ENCODE data around the gene SPOCK3. TPM values are rescaled to one million over a fixed set of nuclear protein-coding genes. Genes with fewer than 3 reads are reported as not detected.
"Not testable (repeated sequence)": the region's sequence is repeated elsewhere in the genome, so short reads cannot be mapped to it uniquely, and the experiment has no call there.

The SPOCK3 gene
- total and polyA plus RNA-seq, 8 donors = 0.15 to 2.1 (median 0.92) TPM

DNA sequence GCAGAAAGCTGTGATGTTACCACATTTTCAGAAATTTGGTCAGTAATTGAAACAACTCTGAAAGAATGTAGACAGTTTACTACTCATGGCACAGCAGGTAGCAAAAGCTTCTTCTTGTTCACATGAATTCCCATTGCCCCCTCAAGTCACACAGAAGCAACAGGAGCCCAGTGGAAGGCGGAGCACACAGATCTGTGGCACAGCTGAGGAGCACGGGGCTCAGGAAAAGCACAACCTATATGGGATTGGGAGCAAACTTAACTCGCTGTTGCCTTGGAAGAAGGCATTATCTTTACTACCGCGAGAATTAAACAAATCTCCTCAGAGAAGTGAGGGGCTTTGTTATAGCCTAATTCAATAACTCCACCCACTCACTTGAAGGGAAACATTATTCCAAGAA lies 358.5 kb downstream of the SPOCK3 start:
- DNase-seq = no peak
- Histone ChIP-seq H3K4me1 (no peaks in the 10 kb centered on the region), H3K27me3 (no peaks in the 10 kb centered on the region), H3K36me3 (no peaks in the 10 kb centered on the region), H3K4me3 (no peak overlapping the region), H3K9me3 (no peaks in the 10 kb centered on the region), H3K27ac (no peak overlapping the region)
- TF ChIP-seq, protein P1, sequence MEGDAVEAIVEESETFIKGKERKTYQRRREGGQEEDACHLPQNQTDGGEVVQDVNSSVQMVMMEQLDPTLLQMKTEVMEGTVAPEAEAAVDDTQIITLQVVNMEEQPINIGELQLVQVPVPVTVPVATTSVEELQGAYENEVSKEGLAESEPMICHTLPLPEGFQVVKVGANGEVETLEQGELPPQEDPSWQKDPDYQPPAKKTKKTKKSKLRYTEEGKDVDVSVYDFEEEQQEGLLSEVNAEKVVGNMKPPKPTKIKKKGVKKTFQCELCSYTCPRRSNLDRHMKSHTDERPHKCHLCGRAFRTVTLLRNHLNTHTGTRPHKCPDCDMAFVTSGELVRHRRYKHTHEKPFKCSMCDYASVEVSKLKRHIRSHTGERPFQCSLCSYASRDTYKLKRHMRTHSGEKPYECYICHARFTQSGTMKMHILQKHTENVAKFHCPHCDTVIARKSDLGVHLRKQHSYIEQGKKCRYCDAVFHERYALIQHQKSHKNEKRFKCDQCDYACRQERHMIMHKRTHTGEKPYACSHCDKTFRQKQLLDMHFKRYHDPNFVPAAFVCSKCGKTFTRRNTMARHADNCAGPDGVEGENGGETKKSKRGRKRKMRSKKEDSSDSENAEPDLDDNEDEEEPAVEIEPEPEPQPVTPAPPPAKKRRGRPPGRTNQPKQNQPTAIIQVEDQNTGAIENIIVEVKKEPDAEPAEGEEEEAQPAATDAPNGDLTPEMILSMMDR (IDR thresholded peaks at IDR 0.05) = no peak
- no peak for ATAC-seq
- intact Hi-C loops (cut with DNase I) = no loop called here

DNA sequence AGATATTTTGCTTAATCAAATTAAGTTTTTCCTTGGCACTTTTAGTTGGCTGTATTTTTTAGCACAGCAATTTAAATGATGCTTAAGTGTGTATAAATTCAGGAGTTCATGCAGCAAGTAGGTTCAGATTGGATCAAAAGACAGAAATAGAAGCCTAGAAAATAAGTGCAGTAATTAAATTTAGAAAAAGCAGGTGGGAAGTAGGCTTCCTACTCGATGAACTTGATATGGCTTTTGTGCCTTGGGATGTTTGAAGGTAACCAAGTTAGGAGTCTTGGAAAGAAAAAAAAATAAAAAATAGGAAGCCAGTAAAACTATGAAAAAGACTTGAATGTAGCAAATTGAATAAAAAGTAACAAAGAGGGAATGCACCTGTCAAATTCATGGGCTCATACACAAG lies 372.3 kb downstream of the SPOCK3 start:
- Histone ChIP-seq H3K4me3 (no peak overlapping the region), H3K4me1 (no peaks in the 10 kb centered on the region), H3K9me3 (peaks cover 0 to 12% of the 10 kb centered on the region in 2 donors), H3K27me3 (no peaks in the 10 kb centered on the region), H3K36me3 (no peaks in the 10 kb centered on the region), H3K27ac (no peak overlapping the region)
- intact Hi-C loops (cut with DNase I) = no loop called here
- DNase-seq (no peak), ATAC-seq (no peak)
- TF ChIP-seq, protein P1 (IDR thresholded peaks at IDR 0.05) = no peak

DNA sequence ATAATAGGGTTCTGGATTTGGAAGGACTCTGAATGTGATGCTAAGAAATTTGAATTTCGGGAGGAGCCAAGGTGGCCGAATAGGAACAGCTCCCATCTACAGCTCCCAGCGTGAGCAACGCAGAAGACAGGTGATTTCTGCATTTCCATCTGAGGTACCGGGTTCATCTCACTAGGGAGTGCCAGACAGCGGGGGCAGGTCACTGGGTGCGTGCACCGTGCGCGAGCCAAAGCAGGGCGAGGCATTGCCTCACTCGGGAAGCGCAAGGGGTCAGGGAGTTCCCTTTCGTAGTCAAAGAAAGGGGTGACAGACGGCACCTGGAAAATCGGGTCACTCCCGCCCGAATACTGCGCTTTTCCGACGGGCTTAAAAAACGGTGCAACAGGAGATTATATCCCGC lies 383.9 kb downstream of the SPOCK3 start:
- H3K36me3 ChIP-seq; DNase-seq; H3K9me3 ChIP-seq; ATAC-seq; H3K4me3 ChIP-seq; H3K4me1 ChIP-seq; H3K27ac ChIP-seq; intact Hi-C loops (cut with DNase I); H3K27me3 ChIP-seq: not testable (repeated sequence)

DNA sequence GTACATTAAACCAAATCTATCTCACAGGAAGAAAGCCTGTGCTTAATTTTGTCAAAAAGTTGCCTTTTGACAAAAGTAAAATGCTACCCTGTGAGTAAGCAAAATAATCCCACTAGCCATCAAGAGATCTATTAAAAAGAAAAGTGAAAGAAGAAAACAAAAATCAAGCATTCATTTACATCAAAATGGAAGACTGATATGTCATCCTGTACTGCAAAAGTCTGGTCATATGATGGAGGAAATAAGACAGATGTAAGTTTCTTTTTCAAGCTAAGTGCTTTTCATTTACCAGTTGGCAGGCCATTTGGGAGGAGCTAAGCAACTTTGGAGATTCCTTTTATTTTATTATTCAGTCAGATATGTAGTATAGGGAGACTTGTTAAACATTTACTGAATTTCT lies 387.4 kb downstream of the SPOCK3 start:
- H3K4me1 ChIP-seq = no peaks in the 10 kb centered on the region
- H3K4me3 ChIP-seq = no peak overlapping the region
- intact Hi-C loops (cut with DNase I) = no loop called here
- DNase-seq (no peak), ATAC-seq (no peak)
- H3K9me3 ChIP-seq = peaks cover 0 to 20% of the 10 kb centered on the region in 2 donors
- TF ChIP-seq, protein P1 (IDR thresholded peaks at IDR 0.05) = no peak
- no peak overlapping the region for H3K27ac ChIP-seq
- H3K36me3 ChIP-seq = no peaks in the 10 kb centered on the region
- H3K27me3 ChIP-seq = no peaks in the 10 kb centered on the region

DNA sequence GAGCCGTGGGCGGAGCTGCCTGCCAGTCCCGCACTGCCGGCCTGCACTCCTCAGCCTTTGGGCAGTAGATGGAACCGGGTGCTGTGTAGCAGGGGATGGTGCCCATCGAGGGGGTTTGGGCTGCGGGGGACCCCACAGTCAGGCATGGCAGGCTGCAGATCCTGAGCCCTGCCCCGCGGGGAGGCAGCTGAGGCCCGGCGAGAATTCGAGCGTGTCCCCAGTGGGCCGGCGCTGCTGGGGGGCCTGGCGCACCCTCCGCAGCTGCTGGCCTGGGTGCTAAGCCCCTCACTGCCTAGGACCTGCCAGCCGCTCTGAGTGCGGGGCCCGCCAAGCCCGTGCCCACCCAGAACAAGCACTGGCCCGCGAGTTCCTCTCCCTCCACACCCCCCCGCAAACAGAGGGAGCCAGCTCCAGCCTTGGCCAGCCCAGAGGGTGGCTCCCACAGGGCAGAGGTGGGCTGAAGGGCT lies 391.5 kb downstream of the SPOCK3 start:
- H3K9me3 ChIP-seq = peaks cover 0 to 30% of the 10 kb centered on the region in 2 donors
- no peaks in the 10 kb centered on the region for H3K36me3 ChIP-seq
- DNase-seq (peak in 1 of 4 donors; percentile 65), ATAC-seq (no peak)
- no peaks in the 10 kb centered on the region for H3K4me1 ChIP-seq
- no peak overlapping the region for H3K27ac ChIP-seq
- TF ChIP-seq, protein P1 (IDR thresholded peaks at IDR 0.05) = no peak
- no peak overlapping the region for H3K4me3 ChIP-seq
- intact Hi-C loops (cut with DNase I) = no loop called here
- no peaks in the 10 kb centered on the region for H3K27me3 ChIP-seq

DNA sequence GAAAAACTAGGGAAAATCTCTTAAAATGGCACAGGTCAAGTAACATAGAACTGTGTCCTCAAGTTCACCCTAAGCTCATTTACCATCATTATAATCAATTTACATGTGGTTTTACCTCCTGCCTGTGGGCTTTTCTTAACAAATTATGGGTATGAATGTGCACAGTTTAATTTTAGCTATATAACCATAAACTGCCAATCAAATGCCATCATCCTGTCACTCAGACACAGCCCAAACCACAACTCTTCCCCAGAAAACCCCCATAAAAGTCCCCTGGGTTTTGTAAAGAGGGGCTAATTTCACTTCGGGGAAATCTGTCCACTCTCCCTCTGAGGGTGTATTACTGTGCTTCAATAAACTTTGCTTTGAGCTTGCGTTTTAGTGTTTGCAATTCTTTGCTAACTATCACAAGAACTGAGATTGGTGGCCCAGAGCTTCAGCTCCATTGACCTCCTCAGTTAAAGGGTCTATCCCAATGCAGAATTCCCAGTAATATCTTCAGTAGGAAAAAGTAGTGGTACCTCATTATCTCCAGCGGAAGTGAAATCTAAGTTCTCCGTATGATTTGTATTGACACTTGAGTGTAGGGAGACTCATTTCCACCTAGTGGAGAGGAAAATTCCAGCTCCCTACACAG lies 394.6 kb downstream of the SPOCK3 start:
- Histone ChIP-seq H3K27me3 (no peaks in the 10 kb centered on the region), H3K4me1 (no peaks in the 10 kb centered on the region), H3K9me3 (peaks cover 0 to 30% of the 10 kb centered on the region in 2 donors), H3K36me3 (no peaks in the 10 kb centered on the region), H3K27ac (no peak overlapping the region), H3K4me3 (no peak overlapping the region)
- intact Hi-C loops (cut with DNase I) = no loop called here
- TF ChIP-seq, protein P1 (IDR thresholded peaks at IDR 0.05) = no peak
- ATAC-seq (no peak), DNase-seq (no peak)
